IPS-18c (cell line): ENCODE results near the gene FBXO42.
A peak's percentile ranks its signal among the peaks of the same experiment; 100 is the strongest.

Experiments
- H3K4me3 ChIP-seq: 2 replicates; pipeline ENCODE4 v1.7.0; 2013; ENCODE audit warnings: low read depth, mild to moderate bottlenecking, low read length, moderate library complexity; ENCODE audit not compliant: insufficient read depth
- H3K9me3 ChIP-seq: one replicate; pipeline ENCODE4 v1.6.1; 2013; ENCODE audit warnings: mild to moderate bottlenecking, low read length, moderate library complexity; ENCODE audit not compliant: control insufficient read depth, insufficient read depth

Gene FBXO42

GRCh38 chr1:16351994-16352841 lies at the start of gene FBXO42:
Gene FBXO42 (minus strand): TSS chr1:16352480. CDS start chr1:16315418, 37,062 bp downstream.
- Histone ChIP-seq H3K4me3 (peak within 1 kb of the TSS; percentile 95), H3K9me3 (no peaks in the 10 kb centered on the region)

- no peaks in the 10 kb centered on the region for H3K9me3 ChIP-seq
- no peak overlapping the region for H3K4me3 ChIP-seq
Measured at GRCh38 chr1:16398371-16398953, 46.2 kb upstream of the FBXO42 start.

- Histone ChIP-seq H3K9me3 (no peaks in the 10 kb centered on the region), H3K4me3 (no peak overlapping the region)
Measured at GRCh38 chr1:16397120-16397519, 44.8 kb upstream of the FBXO42 start.

GRCh38 chr1:16396591-16396990 lies 44.3 kb upstream of the FBXO42 start:
- H3K9me3 ChIP-seq = no peaks in the 10 kb centered on the region
- H3K4me3 ChIP-seq = no peak overlapping the region

- Histone ChIP-seq H3K4me3 (no peak overlapping the region), H3K9me3 (no peaks in the 10 kb centered on the region)
Measured at GRCh38 chr1:16394977-16395376, 42.7 kb upstream of the FBXO42 start.

- Histone ChIP-seq H3K4me3 (no peak overlapping the region), H3K9me3 (no peaks in the 10 kb centered on the region)
Measured at GRCh38 chr1:16393570-16394521, 41.6 kb upstream of the FBXO42 start.

- no peaks in the 10 kb centered on the region for H3K9me3 ChIP-seq
- no peak overlapping the region; the same call in 1 of the 2 replicates for H3K4me3 ChIP-seq
Measured at GRCh38 chr1:16392740-16393569, 40.7 kb upstream of the FBXO42 start.

- Histone ChIP-seq H3K4me3 (no peak overlapping the region), H3K9me3 (no peaks in the 10 kb centered on the region)
Measured at GRCh38 chr1:16391411-16391810, 39.1 kb upstream of the FBXO42 start.

GRCh38 chr1:16387201-16388188 lies 35.2 kb upstream of the FBXO42 start:
- Histone ChIP-seq H3K9me3 (no peaks in the 10 kb centered on the region), H3K4me3 (no peak overlapping the region)

- H3K9me3 ChIP-seq = no peaks in the 10 kb centered on the region
- no peak overlapping the region for H3K4me3 ChIP-seq
Measured at GRCh38 chr1:16386454-16387113, 34.3 kb upstream of the FBXO42 start.

- Histone ChIP-seq H3K4me3 (no peak overlapping the region), H3K9me3 (no peaks in the 10 kb centered on the region)
Measured at GRCh38 chr1:16385659-16386453, 33.6 kb upstream of the FBXO42 start.

GRCh38 chr1:16383888-16384287 lies 31.6 kb upstream of the FBXO42 start:
- H3K9me3 ChIP-seq = no peaks in the 10 kb centered on the region
- no peak overlapping the region for H3K4me3 ChIP-seq

GRCh38 chr1:16380868-16381267 lies 28.6 kb upstream of the FBXO42 start:
- no peaks in the 10 kb centered on the region for H3K9me3 ChIP-seq
- no peak overlapping the region for H3K4me3 ChIP-seq

GRCh38 chr1:16378443-16378842 lies 26.2 kb upstream of the FBXO42 start:
- Histone ChIP-seq H3K4me3 (no peak overlapping the region), H3K9me3 (no peaks in the 10 kb centered on the region)

- Histone ChIP-seq H3K4me3 (no peak overlapping the region), H3K9me3 (no peaks in the 10 kb centered on the region)
Measured at GRCh38 chr1:16376971-16377370, 24.7 kb upstream of the FBXO42 start.
